GM23248 (cell line): Measurements from ENCODE around the gene GNAS. TPM values are rescaled to one million over a fixed set of nuclear protein-coding genes. Genes with fewer than 3 reads are reported as not detected.

Experiments used
- DNase-seq: peaks from one replicate; pipeline ENCODE4 v3.0.0-alpha.2; 2015
- H2AFZ ChIP-seq: fragments of 200-600 bp; sonication (generic); 2 replicates; pipeline ENCODE4 v1.6.1; 2016; ENCODE audit warnings: antibody characterized with exemption
- H3F3A ChIP-seq: fragments of 200-600 bp; sonication (generic); 2 replicates; pipeline ENCODE4 v1.6.1; 2016; ENCODE audit warnings: mild to moderate bottlenecking, antibody characterized with exemption, mixed run types; ENCODE audit not compliant: insufficient read depth
- H3K27ac ChIP-seq: fragments of 200-600 bp; sonication (generic); 2 replicates; pipeline ENCODE4 v1.5.1; 2016; ENCODE audit warnings: mild to moderate bottlenecking
- H3K27me3 ChIP-seq: fragments of 200-600 bp; sonication (generic); replicated peaks from 2 replicates; pipeline ENCODE4 v1.6.1; 2016; ENCODE audit warnings: mild to moderate bottlenecking; ENCODE audit not compliant: insufficient read depth
- H3K36me3 ChIP-seq: fragments of 200-600 bp; sonication (generic); 2 replicates; pipeline ENCODE4 v1.6.1; 2016; ENCODE audit warnings: low read depth, mild to moderate bottlenecking
- H3K4me1 ChIP-seq: fragments of 200-600 bp; sonication (generic); 2 replicates; pipeline ENCODE4 v1.6.1; 2016; ENCODE audit warnings: mild to moderate bottlenecking; ENCODE audit not compliant: insufficient read depth
- H3K4me2 ChIP-seq: fragments of 200-600 bp; sonication (generic); one replicate; pipeline ENCODE4 v1.6.1; 2016; ENCODE audit warnings: mild to moderate bottlenecking; ENCODE audit not compliant: unreplicated experiment
- H3K4me3 ChIP-seq: fragments of 200-600 bp; sonication (generic); 2 replicates; pipeline ENCODE4 v1.5.1; 2016; ENCODE audit warnings: mild to moderate bottlenecking
- H3K79me2 ChIP-seq: fragments of 200-600 bp; sonication (generic); 2 replicates; pipeline ENCODE4 v1.6.1; 2016; ENCODE audit warnings: mild to moderate bottlenecking; ENCODE audit not compliant: insufficient read depth
- H3K9ac ChIP-seq: fragments of 200-600 bp; sonication (generic); 2 replicates; pipeline ENCODE4 v1.6.1; 2016; ENCODE audit warnings: mild to moderate bottlenecking
- H3K9me2 ChIP-seq: fragments of 200-600 bp; sonication (generic); 2 replicates; pipeline ENCODE4 v1.6.1; 2016; ENCODE audit warnings: mixed run types, mild to moderate bottlenecking, moderate library complexity; ENCODE audit not compliant: insufficient read depth
- H3K9me3 ChIP-seq: fragments of 200-600 bp; sonication (generic); one replicate; pipeline ENCODE4 v1.6.1; 2017; ENCODE audit warnings: low read depth
- H4K20me1 ChIP-seq: fragments of 200-600 bp; sonication (generic); 2 replicates; pipeline ENCODE4 v1.6.0; 2016; ENCODE audit not compliant: insufficient read depth
- EZH2 ChIP-seq: fragments of 200-600 bp; sonication (generic); IDR thresholded peaks from 2 replicates; pipeline ENCODE4 v1.6.1; 2018; ENCODE audit warnings: antibody characterized with exemption, mild to moderate bottlenecking; ENCODE audit not compliant: insufficient read depth, poor library complexity, severe bottlenecking
- EZH2phosphoT487 ChIP-seq: fragments of 200-600 bp; sonication (generic); IDR thresholded peaks from 2 replicates; pipeline ENCODE4 v1.6.1; 2018; ENCODE audit warnings: antibody characterized with exemption, moderate library complexity, mild to moderate bottlenecking, low read depth; ENCODE audit not compliant: insufficient read depth
- WGBS, 2 experiments: methylation state at CpG; one replicate each; pipeline ENCODE4 v1.1.6; 2015 to 2017; ENCODE audit warnings: low lambda C conversion rate in 2 of 2, low coverage in 1 of 2; ENCODE audit errors: missing lambda C conversion rate in 2 of 2; 5-methylcytosine and 5-hydroxymethylcytosine counted together
- in situ Hi-C: fragments of 300-500 bp; cut with MboI; formaldehyde crosslinking; loops from 2 replicates; pipeline ENCODE4 v1.15.0; 2020
- microRNA counts: library from miRNA; unstranded; fragments of <30 nt; microRNA quantifications from one replicate; lab custom pipeline; 2016
- microRNA-seq: library from miRNA; unstranded; fragments of <30 nt; microRNA quantifications from one replicate; pipeline ENCODE4, GENCODE V29; 2016; ENCODE audit warnings: borderline number of aligned reads
- polyA plus RNA-seq: library from polyadenylated mRNA; unstranded; fragments of >200 nt; fragmentation: Nextera tagmentation; extraction: Ambion mirVana; gene quantifications from 2 replicates; pipeline ENCODE4 v1.2.1, GENCODE V29; 2016
- small RNA-seq: library from RNA; depleted of rRNA; stranded (forward); fragments of <200 nt; gene quantifications from one replicate; pipeline ENCODE3, GENCODE V24; 2014; ENCODE audit warnings: low read depth, low replicate concordance
- total RNA-seq: library from RNA; depleted of rRNA; stranded (reverse); fragments of >200 nt; shearing (Covaris generic); gene quantifications from 2 replicates; pipeline ENCODE4 v1.2.3, GENCODE V29; 2014; rRNA removed

Gene GNAS
- total and polyA plus RNA-seq, 2 experiments from 2014 or later, result 421 to 904 TPM

DNA sequence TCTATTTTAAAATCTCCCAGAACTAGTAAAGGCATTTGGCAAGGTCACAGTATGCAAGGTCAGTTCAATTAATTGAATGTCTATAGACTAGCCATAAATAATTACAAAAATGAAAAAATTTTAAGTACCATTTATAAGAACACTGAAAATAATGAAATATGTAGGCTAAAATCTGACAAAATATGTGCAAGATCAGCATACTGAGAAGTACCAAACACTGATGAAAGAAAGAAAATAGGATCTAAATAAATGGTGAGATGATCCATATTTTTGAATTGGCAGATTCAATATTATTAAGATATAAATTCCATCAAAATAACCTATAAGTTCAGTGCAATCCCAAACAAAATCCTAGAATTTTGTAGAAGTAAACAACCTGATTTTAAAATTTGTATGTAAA is 100.5 kb downstream of the GNAS start:
- H3K27ac ChIP-seq, result no peak overlapping the region
- H3K4me3 ChIP-seq, result no peak overlapping the region
- TF ChIP-seq EZH2phosphoT487 (no peak), EZH2 (no peak)
- in situ Hi-C loops, result no loop called here
- H2AFZ ChIP-seq, result no peak overlapping the region
- H3K79me2 ChIP-seq, result no peaks in the 10 kb centered on the region
- no peak overlapping the region for H3K4me2 ChIP-seq
- H3K4me1 ChIP-seq, result no peaks in the 10 kb centered on the region
- H4K20me1 ChIP-seq, result no peaks in the 10 kb centered on the region
- H3F3A ChIP-seq, result no peaks in the 10 kb centered on the region
- no peak overlapping the region for H3K9ac ChIP-seq
- no peaks in the 10 kb centered on the region for H3K9me3 ChIP-seq
- H3K27me3 ChIP-seq, result peaks cover 6% of the 10 kb centered on the region; the same call in 1 of the 2 replicates
- H3K36me3 ChIP-seq, result no peaks in the 10 kb centered on the region
- no peak for DNase-seq
- H3K9me2 ChIP-seq, result no peaks in the 10 kb centered on the region

DNA sequence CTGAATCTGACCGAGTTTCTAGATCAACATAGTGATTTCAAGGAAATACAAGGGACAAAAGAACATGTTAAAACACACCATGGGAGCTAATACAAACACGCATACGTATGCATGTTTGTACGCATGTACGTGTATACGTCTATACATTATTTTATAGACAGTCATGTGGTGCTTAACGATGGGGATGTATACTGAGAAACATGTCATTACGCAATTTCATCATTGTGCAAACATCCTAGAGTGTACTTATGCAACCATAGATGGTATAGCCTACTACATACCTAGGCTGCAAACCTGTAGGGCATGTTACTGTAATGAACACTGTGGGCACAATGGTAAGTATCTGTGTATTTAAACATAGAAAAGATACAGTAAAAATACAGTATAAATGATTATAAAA is 103.6 kb downstream of the GNAS start:
- no peaks in the 10 kb centered on the region for H4K20me1 ChIP-seq
- TF ChIP-seq EZH2phosphoT487, result no peak
- no peak for TF ChIP-seq EZH2
- DNase-seq, result no peak
- no peaks in the 10 kb centered on the region for H3K36me3 ChIP-seq
- peaks cover 6% of the 10 kb centered on the region; the same call in 1 of the 2 replicates for H3K27me3 ChIP-seq
- no peaks in the 10 kb centered on the region for H3K4me1 ChIP-seq
- no peaks in the 10 kb centered on the region for H3K9me2 ChIP-seq
- H3K4me3 ChIP-seq, result no peak overlapping the region
- in situ Hi-C loops, result no loop called here
- H3K9me3 ChIP-seq, result no peaks in the 10 kb centered on the region
- WGBS, 2 experiments, result 76 to 77% methylated on average over 8 of the region's 8 CpGs
- no peaks in the 10 kb centered on the region for H3K79me2 ChIP-seq
- H3K9ac ChIP-seq, result no peak overlapping the region
- no peak overlapping the region for H3K4me2 ChIP-seq
- H3K27ac ChIP-seq, result no peak overlapping the region
- H3F3A ChIP-seq, result no peaks in the 10 kb centered on the region
- H2AFZ ChIP-seq, result no peak overlapping the region

DNA sequence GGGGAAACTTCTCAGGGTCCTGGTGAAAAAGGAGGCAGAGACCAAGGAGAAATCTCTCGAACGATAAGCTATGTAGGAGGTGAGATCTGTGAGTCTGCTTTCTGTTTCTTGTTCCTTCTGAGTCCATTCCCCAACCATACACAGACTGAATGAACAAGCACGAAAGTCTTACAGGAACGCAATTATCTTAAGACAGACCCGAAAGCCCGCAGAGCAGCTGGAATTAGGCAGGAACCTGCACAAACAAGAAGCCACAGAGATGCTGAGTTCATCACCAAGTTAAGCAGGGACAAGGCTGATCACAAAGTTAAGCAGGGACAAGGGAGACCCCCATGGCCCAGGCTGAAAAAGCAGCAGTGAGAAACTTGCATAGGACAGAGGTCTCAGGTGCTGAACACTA is 107.1 kb downstream of the GNAS start:
- 66 to 84% methylated on average over 6 of the region's 6 CpGs for WGBS, 2 experiments

More for the DNA sequence above, 107.1 kb downstream of the GNAS start:
- no peak for DNase-seq
- in situ Hi-C loops, result no loop called here
- Histone ChIP-seq H3K27me3 (peaks cover 10% of the 10 kb centered on the region), H3K4me1 (no peaks in the 10 kb centered on the region), H3K9me3 (no peaks in the 10 kb centered on the region), H3K9ac (no peak overlapping the region), H3K27ac (no peak overlapping the region), H3K79me2 (no peaks in the 10 kb centered on the region), H3K36me3 (no peaks in the 10 kb centered on the region), H4K20me1 (no peaks in the 10 kb centered on the region), H3K4me3 (no peak overlapping the region), H3K9me2 (no peaks in the 10 kb centered on the region), H3F3A (no peaks in the 10 kb centered on the region), H2AFZ (no peak overlapping the region), H3K4me2 (no peak overlapping the region)
- TF ChIP-seq EZH2phosphoT487, result no peak
- TF ChIP-seq EZH2, result no peak

MicroRNAs within 50 kb of the gene (microRNA counts, 767-probe panel; counts per million panel counts)
- microRNA hsa-miR-296-3p (lab: Ali Mortazavi, UCI) (447 counts per million, percentile 86 among the panel's probes with 10 or more counts), microRNA hsa-miR-296-5p (lab: Ali Mortazavi, UCI) (4,602 counts per million, percentile 88 among the panel's probes with 10 or more counts), microRNA hsa-miR-298 (lab: Ali Mortazavi, UCI) (447 counts per million, percentile 86 among the panel's probes with 10 or more counts)

Small RNA genes lying within 50 kb of the gene (microRNA-seq; reads per million reads assigned to microRNA genes)
- gene MIR298, result not detected

Small RNA genes lying within 50 kb of the gene (small RNA-seq; reads per million reads assigned to genes)
- gene MIR298 (not detected), gene RF02127 (not detected), gene RF02128 (not detected), gene RF02130 (not detected), gene RF02131 (not detected)

Other genes with a start within 250 kb of the GNAS start
- gene STX16, start 201.4 kb upstream of the GNAS start, total RNA-seq, result 15.8 and 17.6 TPM in 2 replicates
- gene STX16, start 201.4 kb upstream of the GNAS start, polyA plus RNA-seq, result 30.6 and 36.9 TPM in 2 replicates
- gene NPEPL1, start 159.9 kb upstream of the GNAS start, total RNA-seq, result 37.5 and 37.7 TPM in 2 replicates
- 46.1 and 49.8 TPM in 2 replicates for gene NPEPL1, start 159.9 kb upstream of the GNAS start, polyA plus RNA-seq
- gene GNAS-AS1, start 1.8 kb upstream of the GNAS start, total RNA-seq, result 0.25 and 0.97 TPM in 2 replicates
- 0.77 and 1.0 TPM in 2 replicates for gene GNAS-AS1, start 1.8 kb upstream of the GNAS start, polyA plus RNA-seq
- gene NELFCD, start 128.5 kb downstream of the GNAS start, total RNA-seq, result 36.3 and 52.5 TPM in 2 replicates
- 57.4 and 59.8 TPM in 2 replicates for gene NELFCD, start 128.5 kb downstream of the GNAS start, polyA plus RNA-seq
- gene CTSZ, start 154.5 kb downstream of the GNAS start, total RNA-seq, result 391 and 422 TPM in 2 replicates
- 13.5 and 14.2 TPM in 2 replicates for gene CTSZ, start 154.5 kb downstream of the GNAS start, polyA plus RNA-seq
- gene TUBB1, start 166.7 kb downstream of the GNAS start, total RNA-seq, result not detected in 2 replicates
- 0.05 and 0.09 TPM in 2 replicates for gene TUBB1, start 166.7 kb downstream of the GNAS start, polyA plus RNA-seq
- gene ATP5F1E, start 179.6 kb downstream of the GNAS start, total RNA-seq, result 20.0 and 21.1 TPM in 2 replicates
- gene ATP5F1E, start 179.6 kb downstream of the GNAS start, polyA plus RNA-seq, result 236 and 245 TPM in 2 replicates
- gene PRELID3B, start 190.1 kb downstream of the GNAS start, total RNA-seq, result 64.1 and 72.8 TPM in 2 replicates
- gene PRELID3B, start 190.1 kb downstream of the GNAS start, polyA plus RNA-seq, result 75.8 and 76.4 TPM in 2 replicates